HG03159 (cell line): ENCODE data around the gene CEACAM4.

Source experiments
- ATAC-seq: cut with Tn5 transposase; IDR thresholded peaks from one replicate; pipeline ENCODE4 v1.9.1; 2021; ENCODE audit warnings: mild to moderate bottlenecking, moderate library complexity; ENCODE audit not compliant: unreplicated experiment

The CEACAM4 gene

DNA sequence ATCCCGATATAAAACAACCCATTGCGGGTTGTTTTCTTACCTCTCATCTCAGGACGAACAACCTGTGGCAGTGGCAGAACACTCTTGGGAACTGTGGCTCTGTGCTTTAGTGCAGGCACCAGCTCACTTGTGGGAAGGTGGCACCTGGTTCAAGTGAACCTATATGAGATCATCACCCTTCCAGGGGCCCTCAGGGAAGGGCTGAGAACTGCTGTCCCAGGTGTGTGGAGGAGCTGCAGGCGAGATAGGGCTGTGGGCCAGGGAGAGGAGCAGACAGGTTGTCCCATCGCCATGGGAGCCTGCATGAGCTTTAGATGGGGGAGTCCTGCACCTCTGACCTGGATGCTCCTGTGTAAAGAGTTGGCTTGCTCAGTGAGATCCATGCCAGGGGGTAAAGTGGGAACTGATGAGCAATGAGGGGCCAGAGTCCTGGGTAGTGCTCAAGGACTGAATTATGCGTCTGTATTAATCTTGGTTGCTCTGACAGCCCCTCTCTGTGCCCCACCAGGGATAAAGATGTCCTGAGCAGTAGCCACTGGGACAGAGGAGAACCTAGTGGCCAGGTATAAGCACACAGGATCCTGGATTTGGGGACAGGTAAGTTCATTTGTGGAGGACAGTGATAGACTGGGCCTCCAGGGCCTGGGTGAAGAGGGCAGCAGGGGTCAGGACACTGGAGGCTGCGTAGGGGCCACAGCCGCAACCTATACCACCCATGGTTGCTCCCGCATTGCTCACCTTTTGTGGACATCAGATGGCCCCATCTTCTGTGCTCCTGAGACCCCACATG is 8.7 kb downstream of the CEACAM4 start:
- no peak for ATAC-seq

DNA sequence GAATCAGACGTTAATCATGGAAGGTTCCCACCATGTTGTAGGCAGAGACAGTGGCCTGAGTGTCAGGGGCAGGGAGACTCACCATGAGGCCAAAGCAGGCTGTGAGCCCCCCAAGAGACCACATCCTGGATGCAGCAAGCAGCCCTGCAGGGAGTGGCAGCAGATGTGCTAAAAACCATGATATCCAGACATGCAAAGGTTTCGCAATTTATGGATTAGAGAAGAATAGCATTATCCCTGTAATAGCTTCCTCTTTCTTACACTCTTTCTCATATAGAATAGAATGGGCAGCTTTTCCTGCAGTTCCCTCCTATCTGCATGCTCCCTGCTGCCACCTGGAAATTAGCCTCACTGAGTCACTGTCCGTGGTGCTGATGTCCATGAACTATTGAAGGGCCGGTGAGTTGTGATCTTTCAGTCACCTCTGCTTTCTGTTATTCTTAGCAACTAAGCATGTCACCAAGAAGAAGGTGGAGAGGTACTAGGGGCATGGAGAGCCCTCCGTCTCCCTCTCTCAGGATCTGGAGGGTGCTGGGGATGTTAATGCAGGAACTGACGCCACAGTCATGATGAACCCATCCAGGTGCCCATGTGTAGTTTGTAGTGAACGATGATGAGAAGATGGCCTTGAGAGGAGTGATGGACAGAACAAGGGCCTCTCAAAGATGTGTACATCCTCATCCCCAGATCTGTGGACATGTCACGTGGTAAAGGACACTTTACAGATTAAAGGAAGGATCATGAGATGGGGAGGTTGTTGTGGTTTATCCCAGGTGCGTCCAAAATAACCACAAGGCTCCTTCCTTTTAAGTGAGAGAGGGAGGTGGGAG is 9.9 kb downstream of the CEACAM4 start:
- ATAC-seq, result no peak

DNA sequence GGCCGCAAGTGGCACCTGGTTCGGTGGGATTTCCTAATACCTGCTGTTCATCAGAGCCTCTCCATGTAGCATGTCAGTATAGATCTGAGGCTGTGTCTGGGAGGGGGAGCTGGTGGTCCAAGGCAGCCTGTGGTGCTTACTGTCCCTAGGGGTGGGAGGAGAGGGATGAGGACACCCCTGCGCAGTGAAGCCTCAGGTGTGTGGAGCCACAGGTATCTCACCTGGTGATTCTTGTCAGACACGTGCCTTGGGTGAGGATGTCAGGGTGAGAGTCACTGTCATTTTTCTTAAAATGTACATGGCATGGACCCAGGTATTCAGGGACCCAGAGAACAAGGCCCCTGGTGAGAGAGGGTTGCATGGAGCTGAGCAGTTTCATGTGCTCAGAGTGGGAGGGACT is 11.7 kb downstream of the CEACAM4 start:
- no peak for ATAC-seq

DNA sequence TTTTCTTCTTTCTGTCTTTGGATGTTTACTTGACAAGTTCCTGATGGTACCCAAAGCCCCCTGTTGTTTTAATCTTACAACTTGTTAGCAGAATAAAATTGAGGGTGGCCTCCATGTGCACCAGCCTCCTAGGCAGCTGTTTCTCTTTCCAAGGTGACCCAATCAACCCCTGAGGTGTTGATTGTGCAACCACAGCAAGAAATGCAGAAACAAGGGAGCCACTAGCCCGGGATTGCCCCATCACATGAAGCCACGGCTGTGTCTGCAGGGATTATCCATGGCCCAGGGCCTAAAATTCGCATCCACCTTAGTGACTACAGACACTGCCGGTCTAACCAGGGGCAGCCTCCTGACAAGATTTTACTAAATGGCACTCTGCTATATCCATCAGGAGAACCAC is 14.4 kb downstream of the CEACAM4 start:
- no peak for ATAC-seq

DNA sequence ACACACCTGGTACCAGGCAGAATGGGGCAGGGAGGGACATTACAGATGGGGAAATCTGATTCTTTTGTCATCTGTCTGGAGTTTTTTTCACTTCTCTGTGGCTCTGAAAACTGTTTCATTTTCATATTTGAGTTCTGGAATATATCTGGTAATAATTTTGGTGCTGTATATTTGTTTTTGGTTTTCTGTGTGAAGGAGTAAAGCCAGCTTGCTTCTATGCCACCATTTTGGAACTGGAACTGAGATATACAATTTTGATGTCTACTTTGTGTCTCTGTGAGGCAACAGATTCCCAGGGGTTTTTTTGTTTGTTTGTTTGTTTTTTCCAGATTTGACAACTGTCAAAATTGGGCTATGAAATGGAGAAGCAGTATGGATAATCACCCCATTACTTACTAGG is 16.1 kb downstream of the CEACAM4 start:
- no peak for ATAC-seq

DNA sequence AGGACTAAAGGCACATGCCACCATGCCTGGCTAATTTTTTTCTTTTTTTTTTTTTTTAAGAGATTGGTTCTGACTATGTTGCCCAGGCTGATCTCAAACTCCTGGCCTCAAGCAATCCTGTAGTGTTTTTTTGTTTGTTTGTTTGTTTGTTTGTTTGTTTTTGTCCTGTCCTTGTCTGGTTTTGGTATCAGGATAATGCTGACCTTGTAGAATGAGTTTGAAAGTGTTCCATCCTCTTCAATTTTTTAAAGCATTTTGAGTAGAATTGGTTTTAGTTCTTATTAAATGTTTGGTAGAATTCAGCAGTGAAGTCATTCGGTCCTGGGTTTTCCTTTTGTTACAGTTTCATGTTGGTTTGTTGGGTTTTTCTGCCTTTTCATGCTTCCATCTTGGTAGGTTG is 19.2 kb downstream of the CEACAM4 start:
- ATAC-seq, result no peak

DNA sequence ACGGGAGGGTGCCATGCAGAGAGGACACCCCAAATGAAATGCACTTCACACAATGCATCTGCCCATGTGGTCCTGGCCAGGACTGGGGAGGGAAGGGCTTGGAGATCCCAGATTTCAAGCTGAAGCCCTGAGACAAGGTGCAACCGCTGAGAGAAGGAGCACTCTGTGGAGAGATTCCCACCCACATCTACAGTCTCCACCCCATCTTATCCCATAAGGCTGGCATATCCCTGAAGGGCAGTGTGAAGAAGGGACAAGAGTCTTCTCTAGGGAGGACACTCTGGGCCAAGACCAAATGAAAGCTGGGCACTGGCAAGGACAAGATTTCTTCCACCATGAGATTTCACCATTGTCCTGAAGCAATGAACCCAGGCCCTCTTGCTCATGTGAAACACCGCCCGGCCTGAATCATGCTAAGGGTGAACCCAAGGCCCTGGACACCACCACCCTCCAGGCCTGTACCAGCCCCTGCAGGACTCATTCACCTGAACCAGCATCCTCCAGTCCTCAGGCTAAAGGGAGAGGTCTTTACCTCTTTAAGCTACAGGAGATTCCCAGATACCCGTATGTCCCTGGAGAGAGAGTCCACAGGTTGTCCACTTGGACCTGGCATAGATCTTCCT is 20.5 kb downstream of the CEACAM4 start:
- no peak for ATAC-seq

DNA sequence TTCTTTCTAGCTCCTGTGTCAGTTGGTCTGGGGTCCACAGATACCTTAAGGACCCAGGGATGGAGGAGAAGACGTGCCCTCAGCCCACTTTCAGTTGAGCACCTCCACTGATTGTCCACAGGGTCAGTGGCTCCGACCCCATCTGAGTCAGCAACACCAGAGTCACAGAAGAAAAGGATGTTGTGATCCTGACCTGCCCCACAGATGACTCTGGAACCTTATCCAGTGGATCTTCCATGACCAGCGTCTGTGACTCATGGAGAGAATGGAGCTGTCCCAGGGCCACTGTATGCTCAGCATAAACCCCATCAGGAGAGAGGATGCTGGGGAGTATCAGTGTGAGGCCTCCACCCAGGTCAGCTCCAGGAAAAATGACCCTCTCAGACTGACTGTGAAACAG is 22.0 kb downstream of the CEACAM4 start:
- ATAC-seq, result no peak

DNA sequence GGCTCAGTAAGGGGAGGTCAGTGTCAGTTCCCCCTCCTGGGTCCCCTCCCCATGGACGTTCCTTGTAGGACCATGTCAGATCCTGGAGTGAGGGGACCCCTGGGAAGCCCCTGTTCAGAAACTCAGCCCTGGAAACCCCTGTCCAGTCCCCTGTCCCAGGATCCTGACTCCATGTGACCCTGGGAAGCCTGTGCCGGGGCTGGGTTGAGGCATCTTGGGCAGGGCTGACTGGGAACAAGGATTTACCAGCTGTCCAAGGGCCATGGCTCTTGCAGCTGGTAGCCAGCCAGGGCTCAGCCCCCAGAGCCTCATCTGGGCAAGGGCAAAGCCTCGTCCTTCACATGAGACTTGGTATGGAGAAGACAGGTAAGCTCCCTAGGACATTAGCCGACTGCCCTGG is 25.1 kb downstream of the CEACAM4 start:
- no peak for ATAC-seq

DNA sequence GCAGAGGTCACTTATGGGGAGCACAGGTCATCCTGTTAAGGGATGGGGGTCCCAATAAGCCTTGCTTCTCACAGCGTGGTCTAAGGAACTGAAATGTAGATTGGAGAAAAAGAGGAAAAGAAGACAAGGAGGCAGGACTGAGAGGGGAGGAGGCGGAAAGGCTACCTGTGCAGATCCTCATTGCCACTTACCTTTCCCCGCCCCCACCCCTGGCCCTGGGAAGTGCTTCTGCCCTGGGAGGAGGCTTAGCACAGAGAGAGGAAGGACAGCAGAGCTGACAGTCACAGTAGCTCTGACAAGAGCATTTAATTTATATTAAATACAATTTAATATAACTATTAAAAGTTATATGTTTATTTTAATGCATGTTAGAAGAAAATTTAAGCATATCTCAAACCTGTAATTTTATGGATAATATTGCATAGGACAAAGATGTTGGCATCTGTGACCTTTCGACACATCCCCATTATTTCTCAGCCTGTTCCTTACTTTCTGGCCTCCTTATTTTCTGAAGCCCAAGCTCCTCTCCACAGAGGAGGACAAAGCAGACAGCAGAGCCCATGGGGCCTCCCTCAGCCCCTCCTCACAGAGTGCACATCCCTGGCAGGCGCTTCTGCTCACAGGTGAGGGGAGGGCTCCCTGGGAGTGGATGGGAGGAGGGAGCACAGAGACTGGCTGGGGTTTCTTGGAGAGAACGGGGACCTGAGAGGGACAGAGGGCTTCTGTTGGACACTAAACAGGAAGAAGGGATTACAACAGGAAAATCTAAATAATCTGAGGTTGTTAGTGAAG is 27.5 kb downstream of the CEACAM4 start:
- ATAC-seq, result no peak

DNA sequence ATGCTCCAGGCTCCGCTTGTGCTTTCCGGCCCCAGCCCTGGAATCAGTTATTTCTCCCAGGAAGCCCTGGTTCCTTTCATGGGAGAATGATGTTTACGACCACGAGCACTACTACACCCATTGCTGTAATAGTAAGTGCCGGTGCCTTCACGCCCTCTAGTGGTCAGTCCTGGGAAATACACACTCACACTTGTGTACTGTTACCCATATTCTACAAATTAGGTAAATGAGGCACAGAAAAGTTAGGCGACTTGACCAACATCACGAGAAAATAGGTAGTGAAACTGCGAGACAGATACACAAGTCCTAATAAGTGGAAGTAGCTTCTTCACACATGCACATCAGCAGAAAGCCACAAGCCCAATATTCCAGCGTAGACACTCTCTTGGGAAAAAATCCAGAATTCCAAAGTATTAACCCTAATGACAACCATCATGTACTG is 29.3 kb downstream of the CEACAM4 start:
- peak; percentile 56 for ATAC-seq

DNA sequence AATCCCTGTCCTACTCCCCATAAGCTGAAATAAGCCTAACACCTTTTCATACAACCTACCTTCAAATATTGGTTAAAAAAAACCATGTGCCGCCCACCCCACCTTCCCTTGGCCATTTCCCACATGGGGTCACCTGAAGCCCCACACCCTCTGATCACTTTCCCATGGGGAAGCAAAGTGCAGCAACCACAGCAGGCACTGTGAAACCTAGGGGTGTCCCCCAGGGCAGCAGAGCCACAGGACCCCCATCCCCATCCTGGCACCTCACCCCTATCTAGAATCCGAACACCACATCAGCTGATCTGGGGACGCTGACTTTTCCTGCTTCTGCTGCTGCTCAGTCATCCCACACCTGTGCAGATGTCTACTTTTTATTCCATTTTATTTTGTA is 31.0 kb downstream of the CEACAM4 start:
- no peak for ATAC-seq

DNA sequence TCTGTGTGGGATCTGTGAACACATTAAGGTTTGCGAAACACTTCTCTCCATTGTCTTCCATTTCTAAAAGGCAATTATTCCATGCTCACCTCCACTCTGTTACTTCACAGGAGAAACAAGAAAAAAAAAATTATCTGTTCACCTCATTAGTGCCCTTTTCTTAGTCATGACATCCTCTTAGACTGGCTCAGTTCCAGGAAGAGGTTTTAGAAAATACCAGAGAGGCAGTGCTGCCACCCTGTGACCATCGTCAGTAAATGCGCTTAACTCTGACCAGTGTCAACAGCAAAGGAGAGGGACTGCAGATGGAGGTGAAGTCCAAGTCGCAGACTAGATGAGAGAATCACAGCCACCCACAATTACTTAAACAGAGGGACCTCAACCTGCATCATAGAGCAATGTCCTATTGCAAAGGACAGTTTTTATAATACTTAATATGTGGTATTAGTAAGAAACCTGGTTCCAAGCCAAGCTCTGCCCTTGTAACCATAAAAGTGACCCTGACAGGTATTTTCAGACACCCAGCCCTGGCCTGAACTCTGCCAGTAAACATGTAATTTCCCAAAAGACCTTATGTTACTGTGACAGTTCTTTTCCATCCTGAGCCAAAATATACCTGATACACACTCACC is 31.5 kb downstream of the CEACAM4 start:
- no peak for ATAC-seq

DNA sequence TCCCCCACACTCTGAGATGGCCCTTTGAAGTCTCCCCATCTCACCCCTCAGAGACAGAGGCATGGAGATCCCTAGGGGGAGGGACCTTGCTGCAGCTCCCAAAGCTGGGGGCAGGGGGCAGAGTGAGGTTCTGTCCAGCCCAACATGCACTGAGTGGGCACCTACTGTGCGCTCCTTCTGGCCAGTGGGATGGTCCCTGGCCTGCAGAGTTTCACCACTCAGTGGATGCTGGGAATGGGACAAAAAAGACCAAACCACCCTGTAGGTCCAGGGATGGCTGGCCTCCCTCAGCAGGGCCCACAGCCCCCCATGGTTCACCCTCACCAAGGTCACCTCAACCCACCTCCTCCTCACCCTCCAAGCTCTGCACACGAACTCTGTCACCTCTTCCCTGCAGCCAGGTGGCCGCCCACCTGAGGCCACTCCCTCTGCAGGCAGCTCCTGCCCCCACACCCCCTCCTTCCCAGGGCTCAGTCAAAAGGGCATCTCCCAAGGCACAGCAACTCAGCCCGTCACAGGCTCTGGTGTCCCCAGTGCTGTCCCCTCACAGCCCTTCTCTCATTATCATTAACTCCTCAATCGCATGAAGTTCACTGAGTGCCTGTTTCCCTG is 34.8 kb downstream of the CEACAM4 start:
- ATAC-seq, result no peak

DNA sequence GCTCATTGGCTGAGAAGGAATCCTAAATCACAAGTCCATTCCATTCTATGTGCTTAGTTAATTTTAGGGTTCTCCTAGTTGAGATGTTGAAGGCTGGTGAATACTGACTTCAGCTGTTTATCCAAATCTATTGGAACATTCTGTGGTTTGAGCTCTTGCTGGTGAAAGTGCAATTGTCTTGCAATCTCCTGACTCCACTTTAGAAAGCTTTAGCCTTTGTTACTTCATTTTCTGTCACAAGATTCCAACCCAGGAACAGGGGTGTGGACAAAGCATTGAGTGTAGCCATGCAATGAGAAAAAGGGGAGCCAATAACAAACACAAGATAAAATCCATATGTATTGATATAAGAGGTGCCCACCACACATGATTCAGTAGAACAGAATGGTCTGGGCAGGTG is 35.9 kb downstream of the CEACAM4 start:
- no peak for ATAC-seq

DNA sequence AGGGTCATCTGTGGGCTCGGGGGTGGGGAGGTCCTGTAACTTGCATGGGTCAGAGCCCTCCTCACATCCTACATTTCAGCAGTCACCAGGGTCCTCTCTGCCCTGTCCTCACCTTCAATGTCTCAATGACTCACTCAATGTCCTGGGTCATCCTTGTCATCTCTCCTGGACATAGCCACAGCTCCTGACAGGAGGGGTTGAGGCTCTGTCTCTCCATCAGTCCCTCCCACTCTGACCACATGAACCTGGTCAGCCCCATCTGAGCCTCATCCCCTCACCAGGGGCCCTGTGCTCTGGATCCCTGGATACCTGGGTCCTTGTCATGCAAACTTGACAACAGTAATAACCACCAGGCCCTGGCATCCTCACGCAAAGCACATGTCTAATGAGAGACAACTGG is 37.5 kb downstream of the CEACAM4 start:
- ATAC-seq, result no peak

DNA sequence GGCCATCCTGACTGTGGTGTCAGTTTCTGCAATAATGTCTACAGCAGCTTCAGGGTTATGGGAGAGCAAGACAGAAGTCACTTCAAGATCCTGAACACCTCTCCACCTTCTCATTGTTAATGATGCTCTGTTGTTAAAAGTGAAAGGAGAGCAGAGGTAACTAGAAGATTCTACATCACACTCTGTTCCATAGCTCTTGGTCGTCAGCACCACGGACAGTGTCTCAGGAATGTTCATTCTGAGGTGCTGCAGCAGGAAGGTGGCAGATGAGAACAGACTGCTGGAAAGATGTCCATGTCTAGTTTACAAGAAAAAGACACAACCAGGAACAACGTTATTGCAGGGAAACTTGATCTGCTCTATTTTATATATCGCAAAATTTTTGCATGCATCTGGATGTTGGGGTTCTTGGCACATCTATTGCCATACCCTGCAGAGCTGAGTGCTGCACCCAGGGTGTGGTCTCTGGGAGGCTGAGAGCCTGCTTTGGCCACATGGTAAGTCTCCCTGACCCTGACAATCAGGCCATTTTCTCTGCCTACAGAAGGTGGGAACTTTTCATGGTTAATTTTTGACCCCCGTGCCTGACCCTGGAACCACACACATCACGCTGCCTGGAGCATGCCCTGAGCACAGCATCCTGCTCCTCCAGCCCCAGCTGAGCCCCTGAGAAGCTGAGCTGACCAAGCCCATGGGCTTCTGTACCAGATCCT is 38.2 kb downstream of the CEACAM4 start:
- ATAC-seq, result no peak

DNA sequence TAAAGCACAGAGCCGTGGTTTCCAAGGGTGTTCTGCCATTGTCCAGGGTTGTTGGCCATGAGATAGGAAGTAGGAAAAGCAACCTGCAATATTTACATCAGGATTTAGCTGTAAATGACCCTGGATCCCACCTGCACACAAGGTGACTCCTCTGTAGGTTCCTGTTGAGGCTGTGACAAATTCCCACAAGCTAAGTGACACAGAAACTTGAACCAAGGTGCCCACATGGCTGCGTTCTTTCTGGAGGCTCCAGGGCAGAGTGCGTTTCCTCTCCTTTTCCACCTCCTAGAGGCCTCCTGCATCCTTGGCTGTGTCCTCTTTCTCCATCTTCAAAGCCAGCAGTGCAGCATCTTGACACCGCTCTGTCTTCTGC is 39.0 kb downstream of the CEACAM4 start:
- ATAC-seq, result no peak

DNA sequence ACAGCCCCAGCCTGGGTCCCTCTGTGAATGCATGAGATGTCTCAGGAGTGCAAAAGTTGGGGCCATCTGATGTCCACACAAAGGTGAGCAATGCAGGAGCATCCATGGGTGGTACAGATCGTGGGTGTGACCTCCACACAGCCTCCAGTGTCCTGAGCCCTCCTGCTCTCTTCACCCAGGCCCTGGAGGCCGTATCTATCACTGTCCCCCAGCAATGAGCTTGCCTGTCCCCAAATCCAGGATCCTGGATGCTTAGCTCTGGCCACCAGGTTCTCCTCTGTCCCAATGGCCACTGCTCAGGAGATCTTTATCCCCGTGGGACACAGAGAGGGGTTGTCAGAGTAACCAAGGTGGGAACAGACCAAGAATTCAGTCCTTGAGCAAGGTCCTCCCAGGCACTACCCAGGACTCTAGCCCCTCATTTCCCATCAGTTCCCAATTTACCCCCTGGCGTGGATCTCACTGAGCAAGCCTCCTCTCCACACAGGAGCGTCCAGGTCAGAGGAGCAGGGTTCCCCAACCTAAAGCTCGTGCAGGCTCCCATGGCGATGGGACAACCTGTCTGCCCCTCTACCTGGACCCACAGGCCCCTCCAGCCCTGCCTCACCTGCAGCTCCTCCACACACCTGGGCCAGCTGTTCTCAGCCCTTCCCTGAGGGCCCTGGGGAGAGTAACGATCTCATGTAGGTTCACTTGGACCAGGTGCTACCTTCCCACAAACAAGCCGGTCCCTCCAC is 39.6 kb downstream of the CEACAM4 start:
- no peak for ATAC-seq
